Left lung (tissue), 10 donors: ENCODE measurements around the gene ARHGEF16. TPM values are rescaled to one million over a fixed set of nuclear protein-coding genes. Genes with fewer than 3 reads are reported as not detected.

Experiments
- ATAC-seq: fragments of 200-7000 bp; cut with Tn5 transposase; one replicate; pipeline ENCODE4 v1.9.1; 2020; ENCODE audit warnings: moderate library complexity
- DNase-seq, 4 donors: peaks; one replicate each; pipeline ENCODE4 v3.0.0-alpha.2; 2013 to 2020
- H3K27ac ChIP-seq, 2 donors: fragments of 200-600 bp; sonication (generic) in 1 of 2; one replicate each; pipeline versions ENCODE4 v1.5.0 to v1.8.0; 2020 to 2021
- H3K27me3 ChIP-seq, 2 donors: fragments of 200-600 bp; sonication (generic) in 1 of 2; one replicate each; pipeline versions ENCODE4 v1.5.0 to v1.8.0; 2020 to 2021
- H3K36me3 ChIP-seq, 2 donors: fragments of 200-600 bp; sonication (generic) in 1 of 2; one replicate each; pipeline versions ENCODE4 v1.5.0 to v1.8.0; 2020 to 2021
- H3K4me1 ChIP-seq, 2 donors: fragments of 200-600 bp; one replicate each; pipeline ENCODE4 v1.8.0; 2021
- H3K4me3 ChIP-seq, 2 donors: fragments of 200-600 bp; sonication (generic) in 1 of 2; one replicate each; pipeline versions ENCODE4 v1.5.0 to v1.8.0; 2020 to 2021; ENCODE audit warnings: mild to moderate bottlenecking in 1 of 2
- H3K9me3 ChIP-seq, 2 donors: fragments of 200-600 bp; sonication (generic) in 1 of 2; one replicate each; pipeline versions ENCODE4 v1.5.0 to v1.8.0; 2020 to 2021
- CTCF ChIP-seq, 2 donors: fragments of 200-600 bp; sonication (generic) in 1 of 2; IDR thresholded peaks; one replicate each; pipeline versions ENCODE4 v1.5.0 to v1.8.0; 2021; ENCODE audit warnings: antibody characterized with exemption in 2 of 2
- intact Hi-C, 2 donors: fragments of 100-400 bp; cut with DNase I; formaldehyde crosslinking; loops; one replicate each; pipeline versions ENCODE4 v1.11.2 to v1.14.2; 2022
- polyA plus RNA-seq, 6 donors: library from polyadenylated mRNA; unstranded; fragments of 120-200 nt; gene quantifications; one replicate each; pipeline ENCODE4 v1.2.1, GENCODE V29; 2013; ENCODE audit not compliant: insufficient read length in 6 of 6
- total RNA-seq, 2 donors: library from RNA; stranded (reverse); fragmentation: NEBNext Ultra II Directional; extraction: Animal tissue kit (Norgen Biotek cat#: 25700); gene quantifications; one replicate each; pipeline ENCODE4 v1.2.1, GENCODE V29; 2021
- donor health status: DM: no; HTN: yes; CAD: no.
- donor health status: DM: no; HTN: no; CAD: no.

The ARHGEF16 gene
- total and polyA plus RNA-seq, 8 donors = 8.3 to 11.8 (median 9.7) TPM

GRCh38 chr1:3479511-3480368, 25.3 kb downstream of the ARHGEF16 start:
- Histone ChIP-seq H3K9me3 (no peaks in the 10 kb centered on the region), H3K27me3 (peaks cover 0 to 21% of the 10 kb centered on the region in 2 donors), H3K27ac (no peak overlapping the region), H3K4me3 (no peak overlapping the region), H3K4me1 (no peaks in the 10 kb centered on the region), H3K36me3 (no peaks in the 10 kb centered on the region)
- no peak for ATAC-seq
- DNase-seq = no peak
- TF ChIP-seq CTCF (IDR thresholded peaks at IDR 0.05) = no peak
- intact Hi-C loops = no loop called here

- Histone ChIP-seq H3K9me3 (no peaks in the 10 kb centered on the region), H3K4me3 (no peak overlapping the region), H3K27me3 (peaks cover 0 to 21% of the 10 kb centered on the region in 2 donors), H3K36me3 (no peaks in the 10 kb centered on the region), H3K27ac (no peak overlapping the region), H3K4me1 (no peaks in the 10 kb centered on the region)
- no peak for TF ChIP-seq CTCF (IDR thresholded peaks at IDR 0.05)
- DNase-seq = no peak
- intact Hi-C loops = no loop called here
- ATAC-seq = no peak
These were observed 25.9 kb downstream of the ARHGEF16 start for GRCh38 chr1:3480369-3480719.

GRCh38 chr1:3481046-3481445, 26.6 kb downstream of the ARHGEF16 start:
- TF ChIP-seq CTCF (IDR thresholded peaks at IDR 0.05) = no peak
- H3K4me3 ChIP-seq = no peak overlapping the region
- ATAC-seq = no peak
- H3K36me3 ChIP-seq = no peaks in the 10 kb centered on the region
- no peak for DNase-seq
- H3K27me3 ChIP-seq = peaks cover 0 to 21% of the 10 kb centered on the region in 2 donors
- no peak overlapping the region for H3K27ac ChIP-seq
- H3K9me3 ChIP-seq = no peaks in the 10 kb centered on the region
- intact Hi-C loops = no loop called here
- no peaks in the 10 kb centered on the region for H3K4me1 ChIP-seq

- Histone ChIP-seq H3K36me3 (no peaks in the 10 kb centered on the region), H3K9me3 (no peaks in the 10 kb centered on the region), H3K27me3 (peaks cover 0 to 21% of the 10 kb centered on the region in 2 donors), H3K27ac (no peak overlapping the region), H3K4me3 (no peak overlapping the region), H3K4me1 (no peaks in the 10 kb centered on the region)
- DNase-seq = no peak
- peak; percentile 3 for ATAC-seq
- intact Hi-C loops = no loop called here
- TF ChIP-seq CTCF (IDR thresholded peaks at IDR 0.05) = no peak
These were observed 27.4 kb downstream of the ARHGEF16 start for GRCh38 chr1:3481836-3482375.

- H3K36me3 ChIP-seq = no peaks in the 10 kb centered on the region
- H3K9me3 ChIP-seq = no peaks in the 10 kb centered on the region
- H3K27me3 ChIP-seq = peaks cover 0 to 21% of the 10 kb centered on the region in 2 donors
- peak; percentile 43 for ATAC-seq
- no peaks in the 10 kb centered on the region for H3K4me1 ChIP-seq
- intact Hi-C loops = no loop called here
- DNase-seq = no peak
- no peak overlapping the region for H3K4me3 ChIP-seq
- no peak overlapping the region for H3K27ac ChIP-seq
- peak in 1 of 2 donors; percentile 29 for TF ChIP-seq CTCF (IDR thresholded peaks at IDR 0.05)
These were observed 27.9 kb downstream of the ARHGEF16 start for GRCh38 chr1:3482378-3482849.
